ENCODE measurements around the gene TRIM24.

The TRIM24 gene

DNA sequence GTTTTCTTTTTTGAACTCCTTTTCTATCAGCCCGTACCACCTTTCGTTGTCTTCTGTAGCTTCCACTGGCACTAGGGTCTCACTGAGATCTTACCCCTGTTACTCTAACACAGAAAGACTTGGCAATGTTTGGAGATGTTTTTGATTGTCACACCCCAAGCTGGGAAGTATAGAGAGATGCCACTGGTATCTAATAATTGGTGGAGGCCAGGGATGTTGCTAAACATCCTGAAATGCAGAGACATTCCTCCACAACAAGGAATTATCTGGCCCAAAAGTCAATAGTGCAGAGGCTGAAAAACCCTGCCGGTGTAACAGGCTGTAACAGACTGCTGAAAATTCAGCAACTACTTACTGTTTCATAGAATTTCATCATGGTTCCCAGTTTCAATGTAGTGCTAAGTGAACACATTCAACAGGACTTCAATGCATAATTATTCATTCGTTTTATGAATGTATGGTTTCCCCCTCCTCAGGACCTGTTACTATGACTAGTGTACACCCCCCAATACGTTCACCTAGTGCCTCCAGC lies 115.9 kb downstream of the TRIM24 start:
- DNase-seq (ENCODE audit: low read depth in 2 of 2) = no peak

- no peak for DNase-seq (ENCODE audit: low read depth in 2 of 2)
Measured at GRCh38 chr7:138579136-138579535, 119.1 kb downstream of the TRIM24 start.

GRCh38 chr7:138579671-138580070 lies 119.6 kb downstream of the TRIM24 start:
- DNase-seq (ENCODE audit: low read depth in 2 of 2) = no peak

DNA sequence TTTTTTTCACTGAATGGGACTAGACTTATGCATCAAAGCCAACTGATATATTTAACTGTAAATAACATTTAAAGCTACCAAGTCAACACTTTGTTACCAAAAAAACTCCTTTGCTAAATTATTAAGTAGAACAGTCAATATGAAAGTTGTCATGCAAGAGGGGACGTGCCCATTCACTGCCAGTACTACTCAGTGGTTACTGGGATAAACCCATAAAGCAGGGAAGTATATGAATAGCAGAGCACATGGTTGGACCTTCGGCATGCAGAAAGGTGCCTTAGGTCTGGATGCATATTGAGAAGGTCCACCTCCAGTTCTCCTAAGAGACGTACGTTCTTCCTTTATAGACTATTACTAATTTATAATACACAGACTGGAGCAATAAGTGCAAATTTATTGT lies 121.0 kb downstream of the TRIM24 start:
- no peak for DNase-seq (ENCODE audit: low read depth in 2 of 2)

DNA sequence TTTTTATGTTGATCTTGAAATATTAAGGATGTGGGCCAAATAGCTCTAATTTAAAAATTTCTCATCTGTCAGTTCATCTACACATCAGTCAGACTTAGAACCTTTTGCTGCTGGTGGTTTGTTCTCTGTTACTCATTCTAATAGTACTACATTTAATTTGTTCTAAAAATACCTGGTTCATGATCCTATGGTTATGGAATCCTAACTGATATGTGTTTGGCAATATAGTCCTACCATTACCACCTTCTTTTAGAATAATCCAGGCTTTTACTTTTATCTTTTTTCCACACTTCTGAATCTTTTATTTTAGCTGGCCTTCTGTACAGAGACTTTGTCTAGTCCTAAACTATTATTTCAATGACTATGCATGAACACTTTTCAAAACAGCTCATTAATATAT lies 124.2 kb downstream of the TRIM24 start:
- no peak for DNase-seq (ENCODE audit: low read depth in 2 of 2)

GRCh38 chr7:138584696-138585095 lies 124.6 kb downstream of the TRIM24 start:
- DNase-seq (ENCODE audit: low read depth in 2 of 2) = no peak

DNA sequence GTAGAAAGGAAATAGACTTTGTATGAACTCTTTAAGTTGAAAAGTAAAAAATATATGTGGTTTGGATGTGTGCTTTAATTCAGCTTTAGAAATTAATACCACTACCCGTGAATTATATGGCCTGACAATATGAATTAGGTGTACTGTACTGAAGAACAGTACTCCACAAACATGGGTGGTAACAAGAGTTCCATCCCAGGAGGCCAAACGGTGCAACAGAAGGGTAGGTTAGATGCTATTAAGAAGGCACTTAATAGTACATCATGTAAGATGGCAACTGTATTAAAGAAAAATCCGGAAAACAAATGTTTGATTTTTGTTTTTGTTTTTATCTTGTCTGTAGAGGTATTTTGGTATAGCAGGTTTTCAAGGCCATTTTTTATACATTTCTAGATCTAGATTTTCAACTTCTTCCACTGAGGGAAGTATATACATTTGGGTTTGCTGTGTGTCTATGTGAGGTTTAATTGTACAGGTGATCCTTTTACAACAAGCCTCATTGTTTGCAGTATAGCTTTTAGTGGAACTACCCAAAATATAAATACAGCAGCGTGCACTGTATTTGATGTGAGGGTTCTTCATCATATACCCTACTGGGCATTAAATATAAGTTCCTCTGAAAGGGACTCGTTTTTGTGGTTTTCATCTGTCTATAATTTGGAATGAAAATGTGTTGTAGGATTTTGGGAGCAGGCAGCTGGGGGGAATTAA lies 125.4 kb downstream of the TRIM24 start:
- no peak for DNase-seq (ENCODE audit: low read depth in 2 of 2)

DNA sequence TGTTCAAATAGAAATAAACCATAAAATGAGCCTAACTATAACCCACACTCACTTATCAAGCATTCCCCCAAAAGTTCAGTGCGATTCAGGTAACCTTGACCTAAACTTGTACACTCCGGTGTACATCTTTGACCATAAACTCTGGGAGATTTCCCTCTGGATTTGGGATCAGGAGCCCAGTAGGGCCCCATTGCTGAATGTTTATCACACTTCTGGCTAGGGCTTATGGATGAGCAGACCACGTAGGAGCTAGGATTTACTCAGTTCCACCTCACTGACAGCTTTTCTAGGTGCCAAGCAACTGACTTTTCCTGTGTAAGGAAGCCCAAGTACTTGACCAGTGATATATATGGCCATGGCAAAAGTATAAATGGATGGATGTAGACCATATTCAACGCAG lies 127.4 kb downstream of the TRIM24 start:
- DNase-seq (ENCODE audit: low read depth in 2 of 2) = no peak

DNA sequence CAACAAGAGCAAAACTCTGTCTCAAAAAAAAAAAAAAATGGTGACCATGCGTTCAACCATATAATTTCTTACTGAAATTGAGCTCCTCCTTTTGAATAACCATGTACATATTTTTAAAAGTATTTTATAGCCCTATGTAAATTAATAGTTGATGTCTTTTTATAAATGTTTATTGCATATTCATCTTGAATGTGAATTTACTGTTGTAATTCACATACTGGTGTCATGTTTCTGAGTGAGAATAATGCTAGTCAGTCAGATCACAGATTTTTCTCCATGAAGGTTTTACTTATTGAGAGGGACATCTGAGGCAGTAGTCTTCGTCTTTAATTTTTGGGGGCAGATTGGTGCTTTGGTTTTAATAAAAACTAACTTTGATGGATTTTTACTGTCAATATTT lies 128.9 kb downstream of the TRIM24 start:
- no peak for DNase-seq (ENCODE audit: low read depth in 2 of 2)

DNA sequence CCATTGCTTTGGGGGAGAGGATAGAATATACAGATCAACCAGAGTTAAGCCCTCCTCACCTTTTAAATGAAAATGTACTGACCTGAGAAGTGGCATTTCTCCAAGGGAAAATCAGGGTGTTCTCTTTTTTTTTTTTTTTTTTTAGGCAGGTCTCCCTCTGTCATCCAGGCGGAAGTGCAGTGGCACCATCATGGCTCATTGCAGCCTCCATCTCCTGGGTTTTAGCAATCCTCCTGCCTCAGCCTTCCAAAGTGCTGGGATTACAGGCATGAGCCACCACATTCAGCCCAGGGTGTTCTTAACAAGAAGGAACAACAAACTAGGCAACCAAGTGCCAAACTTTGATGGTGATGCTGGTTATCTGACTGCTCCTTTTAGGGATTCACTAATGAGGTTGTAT lies 130.1 kb downstream of the TRIM24 start:
- DNase-seq (ENCODE audit: low read depth in 2 of 2) = no peak

DNA sequence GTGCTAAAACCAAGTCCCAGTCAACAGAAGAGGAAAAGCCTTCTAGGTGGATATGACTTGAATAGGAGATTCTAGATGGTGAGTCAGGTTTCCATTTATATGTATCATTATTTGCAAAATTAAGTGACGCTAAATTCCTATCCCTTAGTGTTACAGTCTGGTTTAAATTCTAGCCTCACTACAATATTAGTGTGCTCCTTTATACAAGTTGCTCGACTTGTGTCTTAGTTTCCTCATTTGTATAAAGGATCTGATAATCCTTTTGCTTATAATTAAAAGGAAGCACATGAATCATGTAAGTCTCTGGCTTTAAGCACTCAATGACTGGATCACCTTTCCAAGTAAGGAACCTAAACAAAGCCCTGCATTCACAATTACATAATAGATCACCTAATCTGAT lies 135.4 kb downstream of the TRIM24 start:
- DNase-seq (ENCODE audit: low read depth in 2 of 2) = no peak

DNA sequence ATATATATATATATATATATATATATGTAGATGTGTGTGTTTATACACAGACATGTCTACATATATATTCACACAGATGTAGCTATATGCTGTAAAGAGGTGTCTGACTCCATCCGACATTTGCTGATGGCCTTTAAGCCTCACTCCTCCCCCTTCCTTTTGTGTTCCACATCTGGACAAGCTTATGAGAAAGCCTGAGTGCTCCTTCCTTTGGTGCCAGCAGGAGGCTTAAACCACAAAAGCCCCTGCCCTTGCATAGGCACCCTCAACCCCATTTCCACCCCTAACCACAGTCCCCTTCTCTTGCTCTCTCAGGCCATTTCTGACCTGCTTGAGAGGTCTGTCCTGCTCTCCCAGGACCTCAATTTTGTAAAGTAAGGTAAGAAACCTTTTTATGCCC lies 142.4 kb downstream of the TRIM24 start:
- DNase-seq (ENCODE audit: low read depth in 2 of 2) = no peak

DNA sequence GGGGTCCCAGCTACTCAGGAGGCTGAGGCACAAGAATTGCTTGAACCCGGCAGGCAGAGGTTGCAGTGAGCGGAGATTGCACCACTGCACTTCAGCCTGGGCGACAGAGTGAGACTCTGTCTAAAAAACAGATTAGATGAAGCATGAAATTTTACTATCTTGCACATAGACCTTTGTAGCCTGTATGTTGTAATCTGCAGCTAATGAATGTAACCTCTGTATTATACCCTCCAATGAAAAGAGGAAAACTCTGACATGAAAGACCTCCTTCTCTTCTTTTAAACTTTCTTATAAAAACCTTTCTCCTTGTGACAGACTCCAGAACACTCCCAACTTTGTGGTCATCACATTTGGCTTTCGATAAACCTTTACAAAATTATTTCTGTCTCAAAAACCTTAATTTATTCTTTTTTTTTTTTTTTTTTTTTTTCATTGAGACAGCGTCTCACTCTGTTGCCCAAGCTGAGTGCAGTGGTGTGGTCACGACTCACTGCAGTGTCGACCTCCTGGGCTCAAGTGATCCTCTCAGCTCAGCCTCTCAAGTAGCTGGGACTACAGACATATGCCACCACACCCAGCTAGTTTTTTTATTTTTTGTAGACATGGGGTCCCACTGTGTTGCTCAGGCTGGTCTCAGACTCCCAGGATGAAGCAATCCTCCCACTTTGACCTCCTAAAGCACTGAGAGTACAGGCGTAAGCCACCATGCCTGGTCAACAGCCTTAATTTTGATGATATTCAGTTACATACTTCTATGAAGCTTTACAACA lies 143.7 kb downstream of the TRIM24 start:
- no peak for DNase-seq (ENCODE audit: low read depth in 2 of 2)

GRCh38 chr7:138606236-138606635 lies 146.2 kb downstream of the TRIM24 start:
- no peak for DNase-seq (ENCODE audit: low read depth in 2 of 2)

DNA sequence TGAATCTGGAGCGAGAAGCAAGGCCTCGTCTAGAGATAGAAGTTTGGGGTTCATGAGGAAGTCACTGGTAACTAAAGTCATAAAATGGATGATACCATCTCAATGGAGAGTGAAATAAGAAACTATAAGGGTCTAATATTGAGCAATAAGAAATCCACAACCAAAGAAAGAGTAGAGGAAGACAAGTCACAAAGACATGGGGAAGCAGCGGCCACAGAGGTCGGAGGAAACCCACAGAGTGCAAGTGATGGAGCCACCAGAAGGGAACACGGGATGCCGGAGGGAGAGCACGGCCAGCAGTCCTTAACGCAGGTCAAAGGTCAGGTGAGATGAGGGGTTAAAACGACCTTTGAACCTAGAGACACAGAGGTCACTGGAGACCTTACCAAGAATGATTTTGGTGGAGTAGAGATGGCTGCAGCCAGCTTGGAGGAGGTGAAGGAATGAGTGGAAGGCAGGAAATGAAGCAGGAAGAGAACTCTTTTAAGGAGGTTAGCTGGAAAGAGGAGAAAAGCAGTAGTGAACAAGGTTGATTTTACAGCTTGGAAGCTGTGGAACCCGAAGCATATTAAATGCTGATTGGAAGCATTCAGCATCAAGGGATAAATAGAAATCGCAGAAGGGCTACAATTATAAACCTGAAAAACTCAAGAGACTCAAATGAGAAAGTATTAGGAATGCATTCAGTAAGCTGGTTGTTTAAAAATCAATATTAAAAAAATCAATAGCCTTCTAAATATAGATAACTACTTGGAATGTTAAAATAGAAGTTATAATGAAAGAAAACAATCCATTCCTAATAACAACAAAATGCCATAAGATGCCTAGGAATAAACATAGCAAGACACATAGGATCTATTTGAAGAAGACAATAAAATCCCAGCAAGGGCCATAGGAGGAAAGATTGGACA lies 147.4 kb downstream of the TRIM24 start:
- no peak for DNase-seq (ENCODE audit: low read depth in 2 of 2)

- DNase-seq (ENCODE audit: low read depth in 2 of 2) = no peak
Measured at GRCh38 chr7:138608275-138608674, 148.2 kb downstream of the TRIM24 start.

DNA sequence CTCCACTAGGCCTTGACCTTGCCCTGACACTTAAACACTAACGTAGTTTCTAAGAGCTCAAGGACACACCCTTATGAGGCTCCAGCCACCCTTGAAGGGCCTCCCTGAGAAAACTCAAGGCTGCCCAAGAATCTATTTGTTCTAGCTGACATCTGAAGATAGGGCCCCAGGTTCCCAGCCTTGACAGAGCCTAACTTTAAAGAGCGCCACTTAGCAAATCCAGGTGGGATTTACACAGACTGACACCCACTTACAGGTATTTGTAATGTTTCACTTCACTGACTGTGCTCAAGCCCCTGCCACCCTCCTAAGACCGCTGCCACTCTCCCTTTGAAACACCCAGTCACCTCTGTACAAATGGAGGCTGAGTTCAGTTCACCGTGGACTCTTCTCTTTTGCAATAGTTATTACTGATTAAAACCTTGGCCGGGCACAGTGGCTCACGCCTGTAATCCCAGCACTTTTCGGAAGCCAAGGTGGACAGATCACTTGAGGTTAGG lies 150.7 kb downstream of the TRIM24 start:
- no peak for DNase-seq (ENCODE audit: low read depth in 2 of 2)

DNA sequence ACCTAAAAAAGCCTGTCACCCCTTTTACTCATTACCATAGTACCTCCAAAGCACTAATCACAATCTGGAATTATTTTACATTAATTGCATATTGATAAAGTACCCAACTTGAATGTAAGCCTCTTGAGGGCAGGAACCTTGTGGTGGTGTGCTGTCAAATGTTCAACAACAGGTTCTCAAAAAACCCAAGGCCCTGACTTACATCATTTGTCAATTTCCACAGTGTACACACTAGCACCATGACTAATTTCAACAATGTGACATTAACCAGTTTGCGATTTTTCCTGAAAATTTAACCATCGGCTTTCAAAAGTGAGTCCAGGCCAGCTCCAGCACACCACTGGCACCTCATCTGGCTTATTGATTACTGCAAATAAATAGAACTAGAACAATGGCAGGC lies 153.6 kb downstream of the TRIM24 start:
- DNase-seq (ENCODE audit: low read depth in 2 of 2) = no peak

- DNase-seq (ENCODE audit: low read depth in 2 of 2) = no peak
Measured at GRCh38 chr7:138616085-138616484, 156.0 kb downstream of the TRIM24 start.

- DNase-seq (ENCODE audit: low read depth in 2 of 2) = no peak
Measured at GRCh38 chr7:138618506-138618905, 158.4 kb downstream of the TRIM24 start.

- no peak for DNase-seq (ENCODE audit: low read depth in 2 of 2)
Measured at GRCh38 chr7:138618933-138619332, 158.9 kb downstream of the TRIM24 start.

- no peak for DNase-seq (ENCODE audit: low read depth in 2 of 2)
Measured at GRCh38 chr7:138622841-138623240, 162.8 kb downstream of the TRIM24 start.

Measured in stimulated activated CD4-positive, alpha-beta T cell treated with anti-CD3 and anti-CD28 coated beads, Interleukin-1b, Interleukin-23, amount 100 ng/mL, for 4 hours (primary cell).